GM10266 (cell line): ENCODE measurements around the gene NRXN3.

Source experiments
- DNase-seq: peaks from one replicate; pipeline ENCODE4 v3.0.0; 2012; ENCODE audit errors: extremely low spot score
- TF ChIP-seq, protein P1 (sequence below): IDR thresholded peaks from 2 replicates; pipeline ENCODE4 v1.5.1; 2012; ENCODE audit warnings: mild to moderate bottlenecking, low read depth; ENCODE audit not compliant: control insufficient read depth, insufficient read depth; ENCODE audit errors: missing control alignments

NRXN3 gene

DNA sequence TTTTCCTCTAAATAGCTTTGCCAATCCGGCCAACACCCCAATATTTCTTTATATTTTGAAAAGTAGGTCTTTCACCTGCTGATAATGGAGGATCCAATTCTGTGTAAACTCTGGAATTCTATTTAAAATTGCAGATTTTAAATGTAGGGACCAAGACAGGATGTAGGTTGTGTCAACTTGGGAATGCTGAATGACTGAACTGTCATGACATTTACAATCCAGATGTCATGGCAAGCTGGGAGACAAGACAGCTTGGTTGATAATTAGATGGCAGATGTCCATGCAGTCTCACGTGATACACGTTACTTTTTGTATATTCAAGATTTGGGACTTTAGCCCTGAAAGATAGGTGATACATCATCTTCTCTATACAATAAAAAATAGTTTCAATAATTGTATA, 1564.0 kb downstream of the NRXN3 start:
- DNase-seq, result no peak
- TF ChIP-seq, protein P1, sequence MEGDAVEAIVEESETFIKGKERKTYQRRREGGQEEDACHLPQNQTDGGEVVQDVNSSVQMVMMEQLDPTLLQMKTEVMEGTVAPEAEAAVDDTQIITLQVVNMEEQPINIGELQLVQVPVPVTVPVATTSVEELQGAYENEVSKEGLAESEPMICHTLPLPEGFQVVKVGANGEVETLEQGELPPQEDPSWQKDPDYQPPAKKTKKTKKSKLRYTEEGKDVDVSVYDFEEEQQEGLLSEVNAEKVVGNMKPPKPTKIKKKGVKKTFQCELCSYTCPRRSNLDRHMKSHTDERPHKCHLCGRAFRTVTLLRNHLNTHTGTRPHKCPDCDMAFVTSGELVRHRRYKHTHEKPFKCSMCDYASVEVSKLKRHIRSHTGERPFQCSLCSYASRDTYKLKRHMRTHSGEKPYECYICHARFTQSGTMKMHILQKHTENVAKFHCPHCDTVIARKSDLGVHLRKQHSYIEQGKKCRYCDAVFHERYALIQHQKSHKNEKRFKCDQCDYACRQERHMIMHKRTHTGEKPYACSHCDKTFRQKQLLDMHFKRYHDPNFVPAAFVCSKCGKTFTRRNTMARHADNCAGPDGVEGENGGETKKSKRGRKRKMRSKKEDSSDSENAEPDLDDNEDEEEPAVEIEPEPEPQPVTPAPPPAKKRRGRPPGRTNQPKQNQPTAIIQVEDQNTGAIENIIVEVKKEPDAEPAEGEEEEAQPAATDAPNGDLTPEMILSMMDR, result no peak

DNA sequence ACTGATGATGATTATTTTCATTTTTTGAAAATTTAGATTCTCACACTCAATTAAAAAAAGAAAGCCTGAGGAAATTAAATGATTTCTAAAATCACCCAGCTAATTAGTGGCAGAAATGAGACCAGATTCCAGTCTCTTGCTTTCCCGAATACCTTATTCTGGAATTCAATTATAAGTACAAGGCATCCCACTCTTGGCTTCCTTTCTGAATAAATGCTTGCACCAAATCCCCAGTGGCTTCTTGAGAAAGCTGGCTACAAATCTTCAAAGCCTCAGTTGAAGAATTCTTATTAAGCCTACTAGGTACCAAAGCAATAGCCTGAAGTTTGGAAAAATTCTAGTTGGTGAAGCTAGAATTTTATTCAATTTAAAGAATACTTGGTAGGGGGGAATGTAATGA, 1564.5 kb downstream of the NRXN3 start:
- no peak for DNase-seq

DNA sequence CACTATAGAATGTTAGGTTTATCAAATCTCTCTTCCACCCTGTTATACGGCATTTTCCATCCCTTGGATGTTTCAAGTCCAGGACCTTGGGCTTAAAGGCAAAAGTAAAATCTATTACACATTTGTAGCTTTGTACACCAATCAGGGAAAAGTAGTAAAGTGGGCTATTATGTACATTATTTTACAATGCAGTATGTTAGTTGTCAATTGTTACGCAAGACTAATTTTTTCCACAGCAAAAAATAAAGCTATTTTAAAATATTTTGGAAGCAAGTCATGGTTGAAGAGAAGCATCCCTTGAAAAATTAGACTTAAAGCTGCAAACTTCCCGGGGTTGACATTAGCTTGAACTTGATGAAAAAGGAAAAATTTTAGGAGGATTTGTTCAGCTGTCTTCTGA, 1564.9 kb downstream of the NRXN3 start:
- no peak for DNase-seq
- TF ChIP-seq, protein P1, result no peak

More for the DNA sequence above, 1564.5 kb downstream of the NRXN3 start:
- TF ChIP-seq, protein P1, result no peak

DNA sequence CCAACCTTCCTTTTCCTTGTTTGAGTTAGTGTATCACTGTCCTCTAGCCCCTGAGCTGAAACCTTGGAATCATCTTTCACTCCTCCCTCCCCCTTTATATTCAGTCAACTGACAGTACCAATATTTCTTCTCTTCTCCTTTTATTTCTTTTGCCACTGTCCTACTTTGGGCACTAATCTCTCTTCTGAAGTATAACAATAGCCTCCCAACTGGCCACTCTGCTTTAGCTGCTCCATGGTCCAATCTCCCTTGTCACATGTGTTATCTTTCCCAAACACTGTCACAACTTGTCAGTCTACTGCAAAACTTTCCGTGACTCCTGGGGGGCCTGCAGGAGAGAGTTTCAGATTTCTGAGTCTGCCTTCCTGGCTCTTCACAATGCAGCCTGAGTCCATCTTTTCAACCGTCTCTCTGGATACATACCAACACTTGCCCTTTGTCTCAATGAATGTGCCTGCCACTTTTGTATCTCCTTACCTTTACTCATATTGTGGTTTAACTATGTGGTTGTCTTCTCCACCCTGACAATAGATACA, 1570.0 kb downstream of the NRXN3 start:
- TF ChIP-seq, protein P1, result no peak
- DNase-seq, result no peak

DNA sequence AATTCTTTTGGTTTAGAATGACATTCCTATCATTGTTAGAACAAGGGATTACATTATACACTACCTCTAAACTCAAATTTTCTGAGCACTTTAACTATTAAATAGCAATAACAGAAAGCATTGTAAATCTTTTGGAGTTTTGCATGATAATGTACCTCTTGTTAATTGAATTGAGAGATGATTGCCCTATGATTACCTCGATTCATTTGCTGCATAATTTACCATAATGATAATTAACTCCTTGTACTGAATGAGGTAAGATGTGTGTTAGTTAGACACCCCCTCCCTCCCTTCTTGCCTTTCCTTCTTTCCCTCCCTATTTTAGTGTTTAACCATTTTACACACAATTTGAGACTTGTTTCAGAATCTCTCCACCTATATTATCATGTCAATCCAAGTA, 1572.0 kb downstream of the NRXN3 start:
- TF ChIP-seq, protein P1, result no peak
- DNase-seq, result no peak

DNA sequence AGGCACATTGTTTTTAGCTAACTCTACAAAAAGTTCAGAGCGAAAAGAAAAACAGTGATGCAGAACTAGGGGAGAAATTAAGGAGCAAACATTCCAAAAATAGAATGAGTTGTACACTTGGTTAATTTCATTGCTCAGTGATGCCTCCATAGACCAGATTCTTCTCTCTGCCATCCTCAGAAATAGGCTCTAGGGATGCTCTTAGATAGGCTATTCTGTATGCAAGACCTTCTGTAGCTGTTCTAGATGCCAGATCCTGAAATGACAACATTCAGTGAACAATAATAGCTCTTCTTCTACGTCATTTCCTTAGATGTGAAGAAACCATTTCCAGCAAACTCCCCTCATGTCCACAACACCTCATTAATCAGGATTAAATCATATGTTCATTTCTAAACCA, 1574.9 kb downstream of the NRXN3 start:
- no peak for DNase-seq
- TF ChIP-seq, protein P1, result no peak

DNA sequence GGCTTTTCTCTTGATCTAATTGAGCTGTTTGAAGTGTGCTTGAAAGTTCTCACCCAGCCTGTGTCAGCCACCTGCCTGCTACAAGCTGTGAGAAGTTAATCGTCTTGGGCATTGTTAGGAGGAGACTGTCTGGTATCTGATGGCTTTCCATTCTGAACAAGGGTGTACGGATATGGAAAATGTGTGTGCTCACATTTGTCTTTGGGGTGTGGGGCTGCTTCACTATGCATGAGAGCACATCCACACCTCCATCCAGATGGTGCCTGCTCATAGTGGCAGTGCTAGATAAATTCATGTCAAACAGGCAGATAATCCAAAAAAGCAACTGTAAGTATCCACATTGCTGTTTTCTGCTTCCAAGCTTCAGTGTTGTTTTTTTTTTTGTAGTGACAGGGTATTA, 1578.9 kb downstream of the NRXN3 start:
- TF ChIP-seq, protein P1, result no peak
- DNase-seq, result no peak
